Colon (tissue), 2 donors: Measurements from ENCODE around the gene ANOS1.
"Not testable (repeated sequence)": the region's sequence is repeated elsewhere in the genome, so short reads cannot be mapped to it uniquely, and the experiment has no call there.

Experiments
- FAIRE-seq: peaks from 2 replicates; lab custom pipeline; 2012; peaks lifted over from hg19 to GRCh38; lab: Jason Lieb, UNC
- donor health status: control.
- donor health status: control.

The ANOS1 gene

DNA sequence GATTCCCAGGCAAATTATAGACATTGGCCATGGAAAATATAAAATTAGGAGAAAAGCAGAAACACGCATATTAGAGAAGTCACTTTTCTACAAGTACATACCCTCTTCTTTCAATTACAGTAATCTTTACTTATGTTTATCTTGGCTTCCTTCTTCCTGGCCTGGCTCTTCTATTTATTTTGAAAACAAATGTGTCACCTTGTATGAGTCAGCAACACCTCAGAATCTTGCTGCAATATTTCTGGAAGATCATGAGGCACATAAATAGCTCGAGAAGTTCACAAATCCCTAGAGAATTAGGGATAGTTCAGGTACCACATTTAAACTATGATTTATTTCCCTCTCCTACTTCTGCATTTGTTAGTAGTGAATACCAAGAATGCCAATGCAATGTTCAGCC is 124.6 kb downstream of the ANOS1 start:
- FAIRE-seq = no peak

DNA sequence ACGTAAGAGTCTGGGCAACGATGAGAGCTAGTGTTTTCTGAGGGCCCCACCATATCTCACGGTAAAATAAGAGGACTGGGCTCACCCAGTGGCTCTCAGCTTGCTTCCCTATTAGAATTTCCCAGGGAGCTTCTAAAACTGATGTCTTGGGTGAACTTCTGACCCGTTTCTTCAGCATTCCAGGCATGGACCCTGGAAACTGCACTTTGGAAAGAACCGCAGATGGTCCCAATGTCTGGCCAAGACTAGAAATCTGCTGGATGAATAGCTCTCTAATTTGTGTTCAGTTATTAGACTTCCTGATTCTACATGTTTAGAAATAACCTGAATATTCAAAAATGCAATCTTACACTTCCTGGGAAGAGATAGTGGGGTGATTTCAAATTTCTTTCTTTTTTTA is 127.8 kb downstream of the ANOS1 start:
- no peak for FAIRE-seq

DNA sequence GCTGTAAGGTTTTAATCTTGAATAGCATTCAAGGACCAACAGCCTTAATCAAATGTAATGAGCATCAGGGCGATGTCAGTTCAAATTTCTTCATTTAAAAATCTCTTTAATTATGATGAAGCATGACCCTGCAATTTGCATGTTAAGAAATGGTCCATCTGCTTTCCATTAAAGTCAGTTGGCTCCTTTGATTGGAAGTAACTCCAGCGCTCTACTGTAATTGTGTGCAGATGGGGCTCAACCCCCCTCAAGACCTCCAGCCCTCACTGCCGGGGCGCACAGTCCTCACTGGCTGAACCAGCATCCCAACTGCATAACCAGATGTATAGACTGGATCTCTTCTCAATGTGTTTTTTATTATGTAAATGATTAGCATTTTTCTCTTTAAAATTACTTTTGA is 140.4 kb downstream of the ANOS1 start:
- FAIRE-seq = no peak

DNA sequence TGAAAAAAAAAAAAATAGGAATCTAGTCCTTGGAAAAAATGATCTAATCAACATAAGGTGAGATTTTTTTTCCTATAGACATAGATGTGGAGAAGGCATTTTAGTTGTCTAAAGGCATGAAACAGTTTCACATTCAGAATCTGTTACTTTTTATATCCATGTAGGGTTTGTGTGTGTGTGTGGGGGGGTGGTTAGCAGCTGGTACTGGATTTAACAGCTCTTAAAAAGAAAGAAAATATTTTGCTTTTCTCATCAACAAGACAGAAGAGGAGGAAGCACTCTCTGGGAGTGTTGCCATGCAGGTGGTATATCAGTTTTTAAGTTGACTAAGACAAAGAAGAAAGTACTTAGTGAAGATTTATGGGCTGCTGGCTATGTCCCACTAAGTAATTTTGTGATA is 145.0 kb downstream of the ANOS1 start:
- FAIRE-seq = no peak

DNA sequence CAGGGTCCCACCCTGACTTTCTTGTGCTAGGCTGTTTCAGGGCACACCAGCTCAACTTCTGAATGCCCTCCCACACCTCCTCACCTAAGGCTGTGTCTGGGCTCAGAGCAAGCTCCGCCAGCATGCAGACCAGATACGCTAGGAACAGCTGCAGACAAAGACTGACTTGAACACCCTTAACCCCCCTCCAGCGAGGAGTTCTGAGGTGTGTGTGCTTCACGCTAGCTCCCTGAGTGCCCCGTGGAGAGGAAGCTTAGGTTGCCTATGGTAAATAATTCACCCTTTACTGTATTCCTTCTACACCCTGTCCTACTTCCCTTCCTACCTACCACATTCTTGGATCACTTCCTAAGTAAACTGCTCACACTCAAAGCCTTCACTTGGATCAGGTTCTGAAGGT is 152.3 kb downstream of the ANOS1 start:
- no peak for FAIRE-seq

DNA sequence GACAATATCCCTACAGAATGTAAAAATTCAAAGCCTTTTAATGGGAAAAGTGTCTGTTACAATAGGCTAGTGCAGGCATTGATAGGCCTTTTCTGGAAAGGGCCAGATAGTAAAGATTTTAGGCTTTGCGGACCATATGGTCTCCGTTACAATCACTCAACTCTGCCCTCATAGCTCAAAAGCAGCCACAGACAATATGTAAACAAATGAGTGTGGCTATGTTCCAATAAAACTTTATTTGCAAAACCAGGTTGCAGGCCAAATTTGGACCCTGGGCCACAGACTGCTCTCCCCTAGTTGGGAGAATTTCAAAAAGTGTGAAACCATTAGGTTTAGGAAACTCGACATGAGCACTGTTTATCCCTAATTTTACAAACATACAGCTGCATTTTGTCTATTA is 155.1 kb downstream of the ANOS1 start:
- no peak for FAIRE-seq

DNA sequence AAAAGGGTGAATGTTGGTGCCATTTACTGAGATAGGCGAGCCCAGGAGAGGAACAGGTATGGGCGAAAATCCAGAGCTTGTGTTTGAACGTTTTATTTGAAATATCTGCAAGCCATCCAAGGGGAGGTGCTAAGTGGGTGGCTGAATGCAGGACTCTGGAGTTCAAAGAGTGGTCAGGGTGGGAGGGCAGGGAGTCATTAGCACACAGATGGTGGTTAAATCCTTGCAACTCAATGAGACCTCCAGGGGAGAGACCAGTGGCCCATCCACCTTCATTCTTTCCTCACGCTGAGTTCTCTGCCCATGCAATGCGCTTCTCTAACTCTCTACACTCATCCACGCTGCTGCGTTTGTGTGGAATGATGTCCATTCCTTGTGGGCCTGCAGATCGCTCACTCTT is 166.2 kb downstream of the ANOS1 start:
- no peak for FAIRE-seq

DNA sequence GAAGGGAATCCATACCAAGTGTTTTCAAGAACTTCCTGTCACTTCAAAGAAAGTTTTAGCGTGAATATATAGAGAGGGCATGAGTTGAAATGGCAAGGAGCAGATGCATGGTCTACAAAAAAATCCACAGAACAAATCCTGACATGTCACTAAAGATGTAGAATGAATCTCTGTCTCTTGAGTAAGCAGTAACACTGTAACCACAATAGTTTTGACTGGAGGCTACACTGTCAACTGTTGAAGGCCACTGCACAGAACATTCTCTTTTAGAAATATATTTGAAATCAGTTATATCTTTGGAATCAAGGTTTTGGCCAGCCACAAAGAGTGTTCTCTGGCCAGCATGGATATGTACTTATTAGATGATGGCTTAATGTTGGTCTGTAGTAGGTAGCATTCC is 183.5 kb downstream of the ANOS1 start:
- FAIRE-seq = no peak

DNA sequence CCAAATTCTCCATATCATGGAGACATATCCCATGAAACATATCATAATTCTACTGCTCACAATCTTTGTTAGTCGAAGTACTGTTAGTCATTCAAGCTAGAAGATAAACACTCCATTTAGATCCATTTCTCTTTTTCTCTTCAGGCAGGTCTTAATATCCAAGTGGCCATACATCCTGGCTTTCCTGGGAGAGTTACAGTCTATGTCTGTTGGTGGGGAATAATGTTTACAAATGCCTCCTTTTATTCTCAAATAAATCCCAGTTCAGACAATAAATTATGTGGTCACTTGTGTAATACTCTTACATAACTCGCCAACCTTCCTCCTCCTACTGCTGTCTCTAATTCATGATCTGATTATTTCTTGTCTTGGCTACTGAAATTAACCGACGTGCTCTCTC is 185.2 kb downstream of the ANOS1 start:
- no peak for FAIRE-seq

DNA sequence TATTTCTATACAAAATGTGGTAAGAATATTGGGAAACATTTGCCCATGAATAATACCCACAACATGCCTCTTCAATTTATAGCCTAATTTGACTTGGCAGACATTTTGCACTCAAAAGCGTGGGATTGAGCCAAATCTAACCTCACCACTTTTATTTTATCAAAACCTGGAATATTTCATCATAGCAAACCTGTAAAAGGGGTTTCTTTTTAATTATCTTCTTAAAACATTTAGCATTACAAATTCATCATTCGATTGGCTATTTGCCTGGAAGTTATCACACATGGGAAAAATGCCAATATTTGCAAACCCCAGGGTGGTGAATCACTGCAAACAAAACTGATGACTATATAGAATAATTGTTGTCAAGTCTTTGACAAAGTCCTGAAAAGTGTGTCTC is 211.1 kb downstream of the ANOS1 start:
- FAIRE-seq = no peak

DNA sequence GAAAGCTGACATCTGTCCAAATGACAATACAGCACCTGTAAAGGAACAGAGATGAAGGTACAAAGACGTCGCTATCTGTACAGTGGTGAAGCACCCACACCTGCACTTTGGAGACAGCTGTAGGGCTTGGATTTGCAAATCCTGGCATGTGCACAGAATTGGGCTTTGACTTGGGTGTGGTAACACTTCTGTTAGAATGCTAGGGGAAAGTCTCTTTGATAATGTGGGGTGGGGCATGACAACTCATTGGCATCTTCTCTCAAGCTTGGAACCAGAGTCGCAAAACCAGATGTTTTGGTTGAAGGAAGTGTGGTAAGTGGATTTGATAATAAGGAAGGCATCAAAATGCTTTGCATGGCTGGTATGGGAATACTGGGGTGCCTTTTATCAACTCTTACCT is 211.8 kb downstream of the ANOS1 start:
- no peak for FAIRE-seq

DNA sequence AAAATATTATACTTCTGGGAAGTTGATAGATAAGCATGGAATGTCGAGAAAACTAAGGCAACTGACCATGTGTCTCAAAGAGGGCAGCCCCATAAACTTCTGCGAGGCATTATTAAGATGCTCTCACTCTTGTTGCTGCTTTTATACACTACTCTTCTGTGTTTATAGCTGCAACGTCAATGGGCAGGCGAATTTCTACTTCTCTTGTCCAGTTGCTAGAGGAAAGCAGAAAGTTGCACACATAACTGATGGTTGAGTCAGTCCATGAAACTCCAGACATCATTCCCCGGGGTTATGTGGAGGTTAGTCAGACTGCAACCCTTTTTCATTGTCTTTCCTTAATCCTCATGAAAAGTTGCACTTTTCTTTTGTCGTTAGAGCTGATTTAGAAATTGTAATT is 227.5 kb downstream of the ANOS1 start:
- FAIRE-seq = peak; percentile 10

DNA sequence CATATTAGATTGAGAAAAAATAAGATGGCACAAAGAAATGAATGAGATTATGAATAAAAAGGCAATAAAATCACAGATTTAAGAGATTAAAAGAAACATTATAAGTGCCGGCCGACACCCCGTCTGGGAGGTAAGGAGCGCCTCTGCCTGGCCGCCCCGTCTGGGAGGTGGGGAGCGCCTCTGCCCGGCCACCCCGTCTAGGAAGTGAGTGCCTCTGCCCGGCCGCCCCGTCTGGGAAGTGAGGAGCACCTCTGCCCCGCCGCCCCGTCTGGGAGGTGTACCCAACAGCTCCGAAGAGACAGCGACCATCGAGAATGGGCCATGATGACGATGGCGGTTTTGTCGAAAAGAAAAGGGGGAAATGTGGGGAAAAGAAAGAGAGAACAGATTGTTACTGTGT is 229.8 kb downstream of the ANOS1 start:
- not testable (repeated sequence) for FAIRE-seq

DNA sequence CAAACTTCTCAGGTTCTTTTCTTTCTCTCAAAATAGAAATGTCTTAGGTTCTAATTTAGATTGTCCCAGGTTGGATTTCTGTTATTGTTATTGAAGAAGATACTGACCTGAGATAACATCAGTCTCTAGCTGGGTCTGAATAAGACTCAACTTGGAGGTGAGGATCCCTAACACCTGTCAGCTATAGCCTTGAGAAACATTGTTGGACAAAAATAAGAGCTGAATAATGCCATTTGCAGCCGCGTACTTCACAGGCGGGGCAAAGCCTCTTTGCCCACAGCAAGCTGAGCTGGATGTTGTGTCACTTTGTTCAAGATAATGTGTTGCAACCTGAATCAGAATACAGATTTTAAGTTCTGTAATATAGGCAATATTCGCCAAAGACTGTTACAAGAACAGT is 231.7 kb downstream of the ANOS1 start:
- no peak for FAIRE-seq

DNA sequence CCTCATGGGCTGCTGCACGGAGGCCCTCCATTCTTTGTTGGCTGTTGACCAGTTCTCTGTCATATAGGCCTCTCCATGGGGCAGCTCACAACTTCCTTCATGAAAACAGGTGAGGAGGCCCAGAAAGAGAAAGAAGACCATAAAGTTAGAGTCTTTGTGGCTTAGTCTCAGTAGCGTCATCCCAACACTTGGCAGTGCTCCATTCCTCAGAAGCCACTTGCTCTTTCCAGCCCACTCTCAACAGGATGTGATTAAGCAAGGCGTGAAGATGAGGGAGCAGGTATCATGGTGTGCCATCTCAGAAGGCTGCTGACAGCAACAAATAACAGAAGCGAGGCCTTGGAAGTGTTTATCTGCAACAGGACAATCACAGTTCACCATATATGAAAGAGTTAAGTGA is 236.9 kb downstream of the ANOS1 start:
- FAIRE-seq = peak; percentile 43

DNA sequence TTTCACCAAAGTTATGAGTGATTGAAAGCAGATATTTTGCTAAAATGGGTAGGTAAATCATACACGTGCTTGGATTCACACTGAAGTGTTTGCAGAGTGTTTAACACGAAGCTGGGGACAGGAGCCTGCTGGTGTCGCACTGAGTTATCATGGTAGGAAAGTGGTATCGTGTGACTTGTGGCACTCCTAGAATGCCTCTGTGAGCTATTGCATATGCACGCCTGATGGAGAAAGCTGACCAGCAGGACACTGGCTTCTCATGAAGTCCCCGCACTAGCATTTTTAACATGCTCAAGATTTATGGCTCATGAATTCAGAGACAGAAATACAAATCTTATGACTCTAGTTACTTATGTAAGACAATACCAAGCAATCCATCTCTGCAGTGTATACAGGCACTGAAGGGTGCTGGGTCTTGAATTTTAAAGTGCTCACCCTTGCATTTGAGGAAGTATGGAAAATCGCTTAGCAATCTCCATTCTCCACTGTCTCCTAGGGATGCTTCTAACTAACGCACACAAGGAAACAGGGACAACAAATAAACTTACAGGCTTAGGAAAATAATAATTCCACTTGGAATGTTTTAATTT is 247.5 kb downstream of the ANOS1 start:
- no peak for FAIRE-seq
